ENCODE results near the gene OTOA.

GRCh38 chr16:21652453-21652852 is 11.3 kb upstream of the OTOA start, which contains the start of gene IGSF6:
- TF ChIP-seq POLR2A (IDR thresholded peaks at IDR 0.05; ENCODE audit: low read depth) (no peak), CTCF (IDR thresholded peaks at IDR 0.05) (no peak), EP300 (IDR thresholded peaks at IDR 0.05) (no peak), POLR2AphosphoS5 (IDR thresholded peaks at IDR 0.05) (no peak)
